ENCODE results near the gene DZIP3.

Gene DZIP3

DNA sequence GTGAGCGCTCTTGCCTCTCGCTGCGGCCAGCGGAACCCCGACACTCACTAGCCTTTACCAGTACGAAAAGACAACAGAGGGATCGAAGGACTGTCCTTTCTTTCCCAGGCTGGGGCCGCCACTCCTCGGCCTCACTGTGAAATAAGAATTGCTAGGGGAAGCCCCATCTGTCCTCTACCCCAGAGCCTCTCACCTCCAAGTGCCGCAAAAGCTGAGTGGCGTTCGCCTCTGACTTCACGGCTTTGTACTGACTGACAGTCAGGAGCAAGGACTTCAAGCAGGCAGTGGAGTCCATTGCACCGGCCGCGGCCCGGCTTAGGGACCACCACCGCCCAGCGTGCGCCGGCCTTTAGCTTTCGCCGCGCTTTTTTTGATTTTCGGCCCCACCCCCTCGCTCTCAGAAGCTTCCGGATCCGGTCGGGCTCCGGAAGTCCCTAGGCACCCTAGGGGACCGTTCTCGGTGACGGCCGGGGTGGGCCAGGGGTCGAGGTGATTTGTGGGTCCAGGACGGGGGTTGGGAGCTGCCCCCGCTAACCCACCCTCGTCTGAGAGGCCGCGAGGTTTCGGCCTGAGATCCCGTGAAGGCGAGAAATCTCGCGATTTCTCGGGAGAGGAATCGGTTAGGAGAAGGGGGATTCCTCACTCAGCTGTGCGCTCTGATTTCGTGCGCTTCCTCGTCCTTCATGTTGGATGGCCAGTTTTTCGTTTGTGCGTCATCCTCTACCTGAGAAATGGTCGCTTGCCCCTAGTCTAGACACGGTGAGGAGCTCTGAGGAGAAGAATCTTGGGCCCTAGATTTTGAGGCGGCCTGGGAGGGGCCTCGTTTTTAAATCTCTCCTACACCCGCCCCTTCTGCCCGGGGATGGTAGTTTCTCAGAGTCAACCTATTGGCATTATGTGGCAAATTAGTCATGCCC lies at the start of gene DZIP3, which contains the start of gene CIP2A:
Gene DZIP3 (plus strand): TSS at position 642 of the 917 bp plus-strand sequence. CDS start 15,685 bp downstream, outside the sequence.
Gene CIP2A (minus strand): TSS at position 358 of the 917 bp plus-strand sequence. CDS start 63 bp downstream, at position 295.
- peak; percentile 90 for DNase-seq (ENCODE audit: low read depth in 2 of 2)

- DNase-seq (ENCODE audit: low read depth in 2 of 2), result no peak
Measured at GRCh38 chr3:108546247-108546646, 43.3 kb upstream of the DZIP3 start.

- no peak for DNase-seq (ENCODE audit: low read depth in 2 of 2)
Measured at GRCh38 chr3:108546692-108547091, 42.8 kb upstream of the DZIP3 start.

DNA sequence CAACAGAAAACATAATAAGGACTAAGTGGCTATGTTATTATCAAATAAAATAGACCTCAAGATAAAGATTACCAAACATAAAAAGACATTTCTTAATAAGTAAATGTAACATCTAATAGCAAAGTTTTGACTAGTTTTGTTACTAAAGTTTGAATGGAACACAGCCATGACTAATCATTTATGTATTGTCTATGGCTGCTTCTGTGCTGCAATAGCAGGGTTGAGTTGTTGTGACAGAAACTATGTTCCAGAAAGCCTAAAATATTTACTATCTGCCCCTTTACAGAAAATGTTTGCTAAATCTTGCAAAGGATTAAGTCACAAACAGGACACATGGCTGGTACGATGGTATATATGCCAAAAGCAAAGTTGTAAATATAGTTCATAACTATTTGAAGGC lies 41.2 kb upstream of the DZIP3 start:
- DNase-seq (ENCODE audit: low read depth in 2 of 2), result no peak

DNA sequence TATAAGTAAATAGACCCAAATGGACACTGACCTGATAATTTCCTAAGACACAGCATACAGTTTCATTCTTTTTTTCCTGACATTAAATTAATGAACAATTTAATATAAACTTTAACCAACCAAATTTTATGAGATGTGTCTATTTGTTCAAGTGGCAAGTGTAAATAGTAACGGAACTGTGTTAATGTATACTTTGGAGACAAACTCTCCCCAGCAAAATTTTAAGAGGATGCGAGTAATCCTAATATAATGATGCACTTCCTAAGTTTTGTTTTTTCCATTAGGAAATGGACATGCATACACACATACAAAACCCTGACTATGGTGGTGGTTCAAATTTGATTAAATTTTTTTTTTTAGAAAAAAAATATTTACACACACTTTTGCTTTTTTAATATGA lies 40.6 kb upstream of the DZIP3 start:
- DNase-seq (ENCODE audit: low read depth in 2 of 2), result no peak

DNA sequence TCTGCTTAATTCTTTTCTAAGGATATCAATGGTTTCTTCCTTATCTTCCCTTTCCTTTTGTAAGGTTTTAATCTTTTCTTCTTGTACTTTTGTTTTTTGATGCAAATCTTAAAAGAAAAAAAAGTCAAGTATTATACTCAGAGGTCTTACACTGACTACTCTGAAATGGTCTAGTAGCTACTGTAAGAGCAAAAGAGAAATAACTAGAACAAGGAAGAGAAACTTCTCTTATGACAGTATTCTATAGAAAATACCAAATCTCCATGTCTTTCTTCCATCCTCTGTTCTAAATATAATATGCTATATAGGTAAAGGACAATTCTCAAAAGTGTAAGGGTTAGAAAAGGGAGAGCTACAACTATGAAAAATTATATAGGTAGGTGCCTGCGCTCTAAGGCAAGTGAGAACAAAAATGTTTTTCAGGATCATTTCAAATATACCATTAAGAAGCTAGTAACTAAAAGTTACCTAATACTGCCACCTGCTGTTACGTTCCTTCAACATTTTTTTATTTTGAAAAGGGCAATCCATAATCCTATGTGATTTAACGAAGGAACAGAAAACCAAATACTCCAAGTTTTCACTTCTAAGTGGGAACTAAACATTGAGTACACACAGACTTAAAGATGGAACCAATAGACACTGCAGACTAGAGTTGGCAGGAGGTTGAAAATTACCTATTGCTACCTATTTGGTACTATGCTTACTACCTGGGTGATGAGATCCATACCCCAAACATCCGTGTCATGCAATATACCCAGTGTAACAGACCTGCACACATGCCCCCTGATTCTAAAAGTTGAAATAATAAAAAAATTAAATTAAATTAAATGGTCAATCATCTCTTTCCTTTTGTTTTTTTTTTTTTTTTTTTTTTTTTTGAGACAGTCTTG lies 37.0 kb upstream of the DZIP3 start:
- DNase-seq (ENCODE audit: low read depth in 2 of 2), result peak; percentile 11 to 33

GRCh38 chr3:108554229-108554628 lies 35.3 kb upstream of the DZIP3 start:
- DNase-seq (ENCODE audit: low read depth in 2 of 2), result no peak

- DNase-seq (ENCODE audit: low read depth in 2 of 2), result no peak
Measured at GRCh38 chr3:108554913-108555571, 34.5 kb upstream of the DZIP3 start.

- DNase-seq (ENCODE audit: low read depth in 2 of 2), result no peak
Measured at GRCh38 chr3:108555966-108556581, 33.4 kb upstream of the DZIP3 start.

- DNase-seq (ENCODE audit: low read depth in 2 of 2), result no peak
Measured at GRCh38 chr3:108562565-108562964, 27.0 kb upstream of the DZIP3 start.

DNA sequence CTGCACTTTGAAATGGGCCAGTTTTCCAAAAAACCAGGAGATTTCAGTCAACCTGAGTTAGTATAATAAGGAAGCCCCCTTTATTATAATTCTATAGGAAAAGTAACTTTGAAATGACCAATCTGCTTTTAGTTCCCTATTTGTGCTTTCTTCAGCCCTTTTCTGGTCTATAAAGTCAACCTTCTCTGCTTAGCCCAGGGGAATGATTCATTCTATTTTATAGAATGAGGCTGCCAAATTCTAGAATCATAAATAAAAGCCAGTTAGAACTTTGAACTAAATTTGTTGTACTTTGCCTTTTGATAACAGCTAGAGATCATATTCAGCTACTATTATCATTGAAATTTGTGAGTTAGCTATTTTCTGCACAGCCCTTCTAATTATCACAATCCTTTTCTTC lies 25.0 kb upstream of the DZIP3 start:
- no peak for DNase-seq (ENCODE audit: low read depth in 2 of 2)

DNA sequence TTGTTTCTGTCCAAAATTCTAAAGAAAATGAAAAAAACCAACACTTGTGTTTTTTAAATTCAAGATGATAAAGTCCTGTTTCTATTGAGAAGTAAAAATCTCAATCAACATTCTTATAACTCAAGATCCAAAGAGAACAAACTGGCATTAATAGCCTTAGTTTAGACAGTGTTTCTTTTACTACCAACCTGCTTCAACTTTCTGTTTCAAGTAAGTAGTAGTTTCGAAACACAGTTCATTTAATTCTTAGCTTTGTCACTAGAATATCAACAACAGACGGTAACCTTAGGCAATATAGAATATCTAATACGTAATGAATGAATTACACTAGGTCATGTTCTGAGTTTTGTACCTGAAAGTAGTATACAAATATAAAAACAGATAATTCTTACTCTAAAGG lies 24.0 kb upstream of the DZIP3 start:
- DNase-seq (ENCODE audit: low read depth in 2 of 2), result no peak

DNA sequence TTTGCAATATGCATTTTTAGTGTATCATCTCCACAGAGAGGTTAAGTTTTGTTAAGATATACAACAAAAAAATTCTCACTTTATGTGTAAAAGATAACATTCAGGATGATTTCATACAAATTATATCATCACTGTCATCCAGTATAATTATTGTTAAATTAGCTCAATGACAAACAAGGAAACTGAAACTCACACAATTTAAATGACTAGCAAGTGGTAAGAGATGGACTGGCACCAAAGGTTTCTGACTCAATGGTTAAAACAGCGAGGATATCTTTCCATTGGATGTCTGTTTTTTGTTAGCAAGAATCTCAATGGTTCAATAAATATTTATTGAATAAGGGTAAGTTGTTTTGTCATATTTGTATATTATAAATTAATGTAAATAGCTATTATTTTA lies 22.9 kb upstream of the DZIP3 start:
- no peak for DNase-seq (ENCODE audit: low read depth in 2 of 2)

DNA sequence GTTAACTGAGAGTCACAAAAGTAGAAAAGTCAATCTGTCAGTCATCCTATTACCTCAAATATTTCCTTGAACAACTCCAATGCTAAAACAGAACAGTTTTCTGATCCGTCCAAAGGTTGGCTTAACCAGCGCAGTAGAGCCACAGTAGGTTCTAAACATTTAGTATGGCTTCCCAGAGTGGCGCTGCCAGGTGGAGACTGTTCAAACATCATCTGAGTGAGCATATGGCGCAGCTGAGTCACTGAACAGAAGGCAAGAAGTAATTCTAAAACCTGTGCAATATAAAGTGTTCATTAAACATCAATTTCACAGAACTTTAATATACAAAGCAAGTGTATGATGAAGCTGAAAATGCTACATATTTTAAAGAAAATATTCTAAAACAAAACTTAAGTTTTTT lies 20.2 kb upstream of the DZIP3 start:
- DNase-seq (ENCODE audit: low read depth in 2 of 2), result no peak

DNA sequence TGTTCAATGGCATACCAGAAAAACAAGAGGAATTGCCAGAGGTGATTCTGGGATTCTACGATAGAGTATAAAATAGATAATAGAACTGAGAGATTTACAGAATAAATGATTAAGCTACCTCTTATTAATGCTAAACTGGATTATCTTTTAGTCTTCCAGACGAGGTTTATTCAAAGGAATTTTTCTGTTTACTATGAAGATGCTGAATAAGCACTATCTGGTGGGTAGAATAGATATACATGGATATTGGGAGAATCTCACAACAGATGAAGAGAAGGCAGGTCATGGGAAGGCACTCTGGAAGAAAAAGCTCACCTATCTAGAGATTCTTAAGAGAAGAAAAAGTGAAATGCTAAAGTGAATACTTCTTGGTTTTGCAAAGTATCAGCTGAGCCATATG lies 11.5 kb upstream of the DZIP3 start:
- no peak for DNase-seq (ENCODE audit: low read depth in 2 of 2)

GRCh38 chr3:108588601-108589000 lies 921 bp upstream of the DZIP3 start:
- DNase-seq (ENCODE audit: low read depth in 2 of 2), result no peak

DNA sequence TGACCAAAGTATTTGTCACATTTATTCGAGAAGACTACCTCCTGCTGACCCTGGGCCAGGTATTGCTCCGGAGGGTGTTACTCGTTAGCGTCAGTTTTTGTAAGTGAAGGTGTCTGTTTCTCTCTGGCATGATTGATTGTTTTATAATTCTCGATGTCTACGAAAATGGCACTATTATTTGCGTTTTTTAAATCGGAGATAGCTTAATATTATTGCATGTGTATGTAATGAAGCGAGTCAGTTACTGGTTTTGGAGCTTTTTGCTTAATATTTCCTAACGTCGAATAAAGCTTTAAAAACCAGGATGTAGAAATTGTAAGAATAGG lies 439 bp downstream of the DZIP3 start:
- no peak for DNase-seq (ENCODE audit: low read depth in 2 of 2)

DNA sequence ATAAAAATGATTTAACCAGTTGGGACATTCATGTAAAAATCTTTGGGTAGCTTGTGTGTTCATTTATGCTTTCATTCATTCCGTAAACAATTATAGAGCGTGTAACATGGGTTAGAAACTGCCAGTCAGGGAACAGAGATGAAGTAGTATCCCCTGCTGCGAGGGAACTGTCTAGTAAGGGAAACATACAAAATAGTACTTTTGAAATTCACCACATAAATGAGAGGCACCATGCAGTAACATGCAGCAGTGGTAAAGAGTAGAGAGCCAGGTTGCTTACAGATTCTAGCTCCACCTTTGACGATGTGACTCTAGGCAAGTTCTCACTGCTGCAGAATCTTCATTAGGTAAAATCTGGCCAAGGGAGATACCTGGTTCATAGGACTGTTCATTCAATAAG lies 938 bp downstream of the DZIP3 start:
- no peak for DNase-seq (ENCODE audit: low read depth in 2 of 2)

GRCh38 chr3:108595321-108595720 lies 5.8 kb downstream of the DZIP3 start:
- DNase-seq (ENCODE audit: low read depth in 2 of 2), result no peak

- DNase-seq (ENCODE audit: low read depth in 2 of 2), result no peak
Measured at GRCh38 chr3:108598375-108598774, 8.9 kb downstream of the DZIP3 start.

GRCh38 chr3:108599677-108600409 lies 10.3 kb downstream of the DZIP3 start:
- DNase-seq (ENCODE audit: low read depth in 2 of 2), result no peak
